NCI-H345 (cell line): Measurements from ENCODE around the gene FXYD2.

ENCODE experiments used
- DNase-seq: peaks from one replicate; lab custom pipeline; 2025; lab: John Stamatoyannopoulos, UW

Gene FXYD2

DNA sequence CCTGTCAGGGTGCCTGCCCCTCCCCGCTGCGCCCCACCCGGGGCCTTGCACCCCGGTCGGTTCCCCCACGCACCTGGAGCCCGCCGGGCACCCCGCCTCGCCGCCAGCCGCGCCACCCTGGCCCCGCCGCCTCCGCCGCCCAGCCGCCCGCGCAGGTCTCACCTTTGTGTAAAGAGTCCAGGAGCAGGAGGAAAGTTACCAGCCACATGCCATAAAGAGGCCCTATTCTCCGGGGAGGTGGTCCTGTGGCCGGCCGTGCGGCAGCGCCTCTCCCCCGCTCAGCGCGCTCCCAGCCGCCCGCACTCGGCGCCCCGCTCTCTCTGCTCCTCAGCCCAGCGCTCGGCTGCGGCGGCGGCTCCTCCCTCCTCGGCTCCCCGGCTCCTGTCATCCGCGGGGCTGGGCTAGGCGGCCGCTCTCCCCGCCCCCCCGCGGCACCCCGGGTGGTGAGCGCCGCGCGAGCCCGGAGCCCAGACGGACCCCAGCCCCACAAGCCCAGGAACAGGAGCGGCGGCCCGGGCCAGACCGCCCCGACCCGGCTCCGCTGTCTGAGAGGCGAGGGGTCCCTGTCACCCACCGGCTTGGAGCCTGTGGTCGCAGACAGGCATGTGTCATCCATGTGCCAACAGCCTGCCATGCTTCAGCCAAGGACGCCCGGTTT lies 27.5 kb downstream of the FXYD2 start, which contains the start of gene DSCAML1:
Gene DSCAML1 (minus strand): TSS at position 345 of the 658 bp plus-strand sequence. CDS start 137 bp downstream, at position 208.
- DNase-seq = peak; percentile 15

DNA sequence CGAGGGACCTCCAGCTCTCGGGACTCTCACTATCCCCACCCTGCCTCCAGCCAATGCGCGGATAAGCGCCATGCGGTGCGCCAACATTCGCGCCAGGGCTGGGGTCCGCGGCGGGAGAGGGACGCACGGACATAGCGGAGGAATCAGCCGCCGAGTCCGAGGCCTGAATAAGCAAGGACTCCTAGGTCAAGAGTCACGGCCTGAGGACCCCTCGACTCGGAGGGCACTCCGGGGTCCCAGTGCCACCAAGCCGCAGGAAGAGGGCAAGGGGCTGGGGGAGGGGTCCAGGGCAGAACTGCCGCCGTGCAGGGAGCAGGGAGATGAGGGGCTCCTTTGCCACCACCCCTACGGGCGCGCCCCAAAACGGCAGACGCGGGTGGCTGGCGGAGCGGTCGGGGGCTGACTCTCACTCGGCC lies 28.1 kb downstream of the FXYD2 start:
- no peak for DNase-seq

DNA sequence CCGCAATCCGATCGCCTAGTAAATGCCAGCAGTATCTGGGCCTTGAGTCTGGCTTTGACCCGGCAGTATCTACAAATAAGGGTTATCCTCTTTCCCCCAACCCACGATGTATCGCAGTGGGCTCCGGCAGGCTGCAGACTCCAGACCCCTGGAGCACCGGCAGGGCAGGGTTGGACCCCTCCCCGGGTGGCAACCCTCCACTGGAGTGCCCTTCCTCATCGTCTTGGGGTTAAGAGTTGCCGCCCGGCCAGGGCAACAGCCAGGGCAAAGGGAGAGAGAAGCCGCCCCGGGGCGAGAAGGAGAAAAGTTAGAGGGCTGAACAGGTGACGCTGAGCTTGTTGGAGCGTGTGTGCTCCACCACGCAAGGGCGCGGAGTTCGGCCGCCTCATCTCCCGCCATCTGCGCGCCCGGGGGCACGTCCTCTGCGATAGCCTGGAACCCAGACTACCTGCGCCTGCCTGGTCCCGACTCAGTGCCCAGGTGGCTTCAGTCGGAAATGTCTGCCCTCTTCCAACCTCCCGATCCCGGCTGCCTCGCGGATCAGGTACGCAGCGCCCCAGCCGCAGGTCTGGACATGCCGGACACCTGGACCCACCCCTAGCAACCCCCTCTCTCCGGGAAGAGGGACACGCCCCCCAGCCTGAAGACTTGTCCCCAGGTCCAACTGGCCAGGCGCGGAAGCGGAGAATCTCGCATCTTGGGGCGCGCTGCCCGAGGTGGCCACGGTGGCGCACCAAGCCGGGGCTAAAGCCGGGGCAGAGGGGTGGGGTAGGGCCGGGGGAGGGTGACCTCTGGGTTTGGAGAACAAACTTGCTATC lies 28.7 kb downstream of the FXYD2 start:
- DNase-seq = no peak

DNA sequence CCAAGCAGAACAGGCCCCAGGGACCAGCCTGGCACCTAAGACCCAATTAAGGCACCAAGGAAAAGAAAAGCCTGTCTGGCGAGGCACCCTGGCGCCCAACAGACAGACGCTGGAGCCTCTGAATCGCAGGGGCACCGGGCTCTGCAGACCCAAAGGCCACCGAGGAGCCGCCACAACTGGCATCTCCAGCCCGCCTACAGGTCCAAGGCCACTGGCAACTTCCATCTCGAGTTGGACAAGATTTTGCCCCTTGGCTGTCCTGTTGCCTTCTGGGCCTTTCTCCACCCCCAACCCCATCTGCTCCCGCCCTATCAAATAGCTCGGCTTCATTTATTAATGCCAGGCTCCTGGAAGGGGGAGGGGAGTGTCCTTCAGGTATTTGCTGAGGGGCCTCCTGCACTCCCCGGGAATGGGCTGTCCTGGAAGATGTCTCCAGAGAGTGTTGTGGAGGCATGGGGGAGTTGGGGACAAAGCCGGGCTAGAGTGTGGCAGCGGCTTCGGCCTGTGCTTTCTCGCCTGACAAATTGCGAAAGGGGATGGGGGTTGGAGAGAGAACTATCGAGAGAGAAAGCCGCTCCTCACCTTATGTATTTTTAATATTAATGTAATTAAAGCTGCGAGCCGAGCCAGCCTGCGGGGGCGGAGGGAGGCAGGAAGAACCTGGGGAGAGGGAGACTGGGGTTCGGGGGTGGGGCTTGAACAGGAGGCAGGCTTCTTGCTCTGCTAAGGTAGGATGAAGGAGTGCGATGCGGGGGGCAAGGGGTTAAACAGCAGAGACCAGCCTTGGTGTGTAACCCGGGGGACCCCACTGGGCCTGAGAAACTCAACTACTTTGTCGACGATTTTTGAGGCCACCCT lies 29.5 kb downstream of the FXYD2 start:
- DNase-seq = no peak

DNA sequence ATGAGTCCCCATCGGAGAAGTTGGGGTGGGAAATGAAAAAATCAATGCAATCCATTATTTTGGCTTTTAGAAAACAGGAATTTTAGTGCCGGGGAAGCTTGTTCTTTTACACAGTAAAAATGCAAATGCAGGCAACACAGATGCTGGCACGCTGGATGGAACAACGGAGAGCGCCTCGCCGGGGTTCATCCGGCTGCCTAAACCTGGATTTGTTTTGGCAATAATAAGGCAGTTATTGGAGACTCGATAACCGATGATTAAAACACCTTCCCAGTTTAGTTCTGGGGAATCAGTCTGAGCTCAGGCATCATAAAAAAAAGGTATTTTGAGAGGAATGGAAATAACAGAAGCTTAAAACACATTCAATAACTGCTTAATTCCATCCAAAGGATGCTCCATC lies 30.4 kb downstream of the FXYD2 start:
- DNase-seq = no peak

DNA sequence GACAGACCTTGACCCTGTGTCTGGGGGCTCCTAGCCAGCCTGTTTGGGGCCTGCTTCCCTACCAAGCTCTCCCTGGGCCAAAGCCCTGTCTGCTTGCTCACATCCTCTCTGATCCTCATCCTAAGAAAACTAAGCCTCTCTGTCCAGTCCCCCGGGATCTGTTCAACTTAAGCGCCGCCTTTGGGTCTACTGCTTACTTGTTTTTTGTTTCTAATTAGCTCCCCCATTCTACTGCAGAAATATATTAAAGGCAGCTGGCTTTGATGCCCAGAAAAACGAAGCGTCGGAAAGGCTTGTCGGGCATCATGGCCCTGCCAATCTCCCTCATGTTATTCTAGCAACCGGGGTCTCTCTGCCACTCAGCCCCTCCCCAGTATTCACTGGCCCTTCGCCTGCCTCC lies 31.0 kb downstream of the FXYD2 start:
- no peak for DNase-seq

DNA sequence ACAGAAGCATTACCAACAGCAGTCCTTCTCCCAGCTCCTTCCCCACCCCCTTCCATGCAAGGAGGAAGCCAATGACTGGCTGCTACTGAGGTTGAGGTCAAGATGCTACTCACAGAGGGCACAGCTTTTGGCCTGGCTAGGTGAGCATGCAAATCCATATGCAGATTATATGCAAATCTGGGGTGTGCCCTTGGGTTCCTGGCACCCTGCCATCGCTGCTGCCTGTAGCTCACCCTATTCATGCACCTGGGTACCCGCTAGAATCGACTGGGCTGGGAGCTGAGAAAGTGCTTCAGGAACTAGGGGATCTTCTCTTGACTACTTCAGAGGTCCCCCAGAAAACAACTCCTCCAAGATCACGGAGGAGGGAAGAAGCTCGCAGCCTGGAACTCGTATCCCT lies 31.6 kb downstream of the FXYD2 start:
- DNase-seq = no peak

DNA sequence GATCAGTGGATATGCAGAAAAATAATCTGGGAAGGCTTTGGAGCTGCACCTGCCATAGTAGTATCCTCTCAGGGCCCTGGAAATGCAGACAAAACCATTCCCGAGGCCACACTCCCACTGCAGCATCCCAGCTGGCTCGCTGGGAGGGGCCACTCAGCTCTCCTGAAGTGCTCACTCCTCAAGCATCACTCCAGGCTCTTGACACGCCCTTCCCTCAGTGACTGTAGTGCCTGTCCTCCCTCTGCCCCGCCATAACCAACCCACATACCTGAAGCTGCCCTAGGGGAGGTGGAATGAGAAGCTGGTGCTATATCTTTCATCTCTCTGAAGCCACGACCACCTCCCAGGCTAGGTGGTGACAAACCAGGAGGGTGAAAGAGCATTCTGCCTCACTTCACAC lies 32.3 kb downstream of the FXYD2 start:
- DNase-seq = peak; percentile 90

DNA sequence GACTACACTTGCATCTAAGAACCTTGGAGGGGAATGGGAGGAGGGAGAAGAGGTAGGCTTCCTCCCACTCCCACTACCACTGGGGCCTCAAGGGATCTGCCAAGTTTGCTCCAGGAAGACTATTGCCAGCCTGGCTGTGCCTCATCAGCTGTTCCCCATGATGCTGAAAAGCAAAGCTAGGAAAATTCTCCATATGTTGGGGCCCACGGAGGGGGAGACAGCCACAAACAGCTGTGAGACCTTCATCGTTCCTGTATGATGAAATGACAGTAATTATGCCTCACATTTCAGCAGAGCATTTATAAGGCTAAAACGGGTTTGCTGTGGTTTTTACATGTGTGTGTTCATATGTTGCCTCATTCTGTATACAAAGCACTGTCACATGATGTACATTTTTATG lies 34.3 kb downstream of the FXYD2 start:
- DNase-seq = no peak

DNA sequence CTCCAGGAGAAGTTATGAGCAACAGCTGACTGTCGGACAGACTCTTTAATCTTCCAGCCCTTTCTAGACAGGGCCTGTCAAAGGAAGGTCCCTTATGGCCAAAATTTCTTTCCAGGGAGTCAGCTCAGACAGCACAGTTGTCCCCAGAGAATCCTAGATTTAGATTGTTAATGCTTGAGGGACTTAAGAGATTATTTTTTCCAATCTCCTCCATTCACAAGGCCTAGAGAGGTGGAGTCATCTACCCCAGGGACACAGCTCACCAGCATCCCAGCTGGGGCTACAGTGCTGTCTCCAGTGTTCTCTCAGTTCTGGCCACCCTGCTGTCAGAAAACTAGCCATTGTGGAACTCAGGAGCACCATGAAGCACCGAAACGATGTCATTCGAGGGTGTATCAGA lies 35.3 kb downstream of the FXYD2 start:
- no peak for DNase-seq

DNA sequence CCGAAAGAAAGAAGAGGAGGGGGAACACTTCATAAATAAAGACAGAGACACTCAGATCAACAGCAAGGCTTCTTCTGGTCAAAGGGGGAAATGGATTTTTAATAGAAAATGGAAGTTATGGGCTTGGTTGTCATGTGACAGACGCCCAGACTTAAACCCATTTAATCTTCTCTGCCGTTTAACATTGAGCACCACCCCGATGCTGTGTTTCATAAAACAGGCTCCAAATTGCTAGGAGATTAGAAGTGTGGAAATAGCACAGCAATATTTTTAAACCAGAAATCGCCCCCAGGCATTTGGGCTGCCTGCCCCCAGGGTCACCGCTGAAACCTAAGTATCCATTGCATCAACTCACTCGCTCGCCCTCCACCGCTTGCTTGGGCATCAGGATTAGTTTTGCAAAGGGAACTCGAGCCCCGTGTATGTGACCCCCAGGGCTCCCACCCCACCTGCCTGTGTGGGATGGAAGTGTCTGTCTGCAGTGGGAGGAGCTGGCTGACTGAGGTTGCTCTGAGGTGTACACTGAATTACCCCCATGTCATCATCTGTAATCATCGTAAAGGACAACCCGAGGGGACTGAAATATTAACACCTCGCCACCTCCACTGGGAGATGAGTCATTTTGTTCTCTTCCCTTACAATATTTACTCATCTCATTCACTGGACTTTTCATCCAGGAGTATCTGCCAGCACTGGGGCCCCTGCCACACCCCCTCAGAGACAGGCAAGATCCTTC lies 38.2 kb downstream of the FXYD2 start:
- DNase-seq = peak; percentile 18

DNA sequence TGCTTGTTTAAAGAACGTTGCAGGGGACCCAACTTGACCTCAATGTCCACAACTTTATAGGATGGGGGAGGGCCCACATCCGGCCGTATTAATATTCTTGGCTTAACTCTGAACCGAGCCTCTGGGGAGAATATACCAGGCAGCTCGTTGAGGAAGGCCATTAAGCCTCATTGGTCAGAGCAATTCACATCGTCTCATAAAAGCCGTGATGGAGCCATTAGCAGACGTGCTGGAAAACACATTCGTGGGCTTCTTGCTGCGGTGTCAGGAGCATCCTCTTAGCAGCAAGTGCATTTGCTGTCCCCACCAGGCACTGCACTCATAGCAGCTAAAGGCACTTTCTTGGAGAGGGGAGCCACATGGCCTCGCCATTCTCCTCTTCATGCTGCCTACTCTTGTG lies 42.4 kb downstream of the FXYD2 start:
- no peak for DNase-seq

DNA sequence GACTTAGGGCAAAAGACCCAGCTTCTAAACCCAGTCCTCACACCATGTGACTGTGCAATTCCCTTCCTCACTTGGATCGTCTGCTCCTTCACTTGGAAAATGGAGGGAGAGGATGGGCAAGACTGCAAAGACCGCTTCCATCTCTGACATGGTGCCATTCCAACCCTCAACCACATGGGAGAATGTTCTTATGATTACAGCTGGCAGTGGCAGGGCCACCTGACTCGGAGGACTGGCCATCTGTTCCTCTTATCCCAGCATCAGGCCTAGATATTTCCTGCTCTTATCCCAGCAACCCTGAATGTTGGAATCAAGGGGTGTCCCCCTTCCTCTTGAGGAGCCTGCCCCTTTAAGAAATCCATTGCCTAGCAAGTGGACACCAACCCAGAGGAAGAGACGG lies 42.9 kb downstream of the FXYD2 start:
- no peak for DNase-seq

DNA sequence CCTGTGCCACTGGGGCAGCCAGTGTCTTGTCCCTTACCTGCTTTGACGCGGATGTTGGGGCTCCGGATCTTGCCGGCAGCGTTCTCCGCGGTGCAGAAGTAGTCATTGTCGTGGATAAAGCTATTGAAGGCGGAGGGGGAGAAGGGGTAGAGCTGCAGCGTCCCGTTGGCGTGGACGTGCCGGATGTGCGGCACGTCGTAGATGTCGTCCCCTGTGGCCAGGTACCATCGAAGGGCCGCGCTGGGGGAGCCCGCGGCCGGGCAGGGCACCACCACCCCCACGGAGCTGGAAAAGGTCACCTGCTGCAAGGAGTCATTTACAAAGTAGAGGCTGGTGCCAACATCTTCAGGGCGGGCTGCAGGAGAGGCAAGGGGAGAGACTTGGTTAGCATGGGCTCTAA lies 44.1 kb downstream of the FXYD2 start:
- no peak for DNase-seq

DNA sequence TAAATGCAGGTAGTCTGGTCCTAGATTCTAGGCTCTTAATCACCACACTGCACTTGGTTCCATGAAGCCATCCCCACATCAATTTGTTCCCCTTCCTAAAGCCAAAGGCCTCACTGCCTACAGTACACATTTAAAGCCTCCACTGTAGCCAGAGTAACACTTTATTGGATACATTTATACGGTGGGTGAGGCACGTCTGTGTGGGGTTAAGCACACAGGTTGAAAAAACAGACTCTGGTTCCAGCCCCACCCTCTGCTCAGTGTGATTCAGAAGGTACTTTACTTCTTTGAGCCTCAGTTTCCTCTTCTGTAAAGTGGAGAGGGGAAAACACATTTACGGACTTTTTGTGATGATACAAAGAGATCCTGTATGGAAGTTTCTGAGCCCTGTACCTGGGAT lies 50.0 kb downstream of the FXYD2 start:
- no peak for DNase-seq

DNA sequence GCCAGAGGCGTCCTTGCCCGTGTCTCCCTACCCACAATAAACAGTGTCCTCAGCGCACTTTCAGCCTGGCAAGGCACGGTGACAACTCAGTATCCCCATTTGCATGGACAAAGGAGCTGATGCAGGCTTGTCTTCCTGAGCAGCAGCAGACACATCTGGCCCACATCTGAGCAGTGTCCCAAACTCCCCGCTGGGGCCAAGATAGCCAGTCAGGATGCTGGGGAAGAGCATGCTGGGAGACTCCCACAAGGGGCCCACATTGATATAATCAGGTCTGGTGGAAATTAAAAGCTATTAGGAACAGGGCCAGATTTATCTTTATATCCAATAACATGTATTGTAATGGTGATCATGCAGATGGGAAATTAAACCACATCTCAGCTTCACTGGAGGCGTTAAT lies 52.2 kb downstream of the FXYD2 start:
- no peak for DNase-seq

DNA sequence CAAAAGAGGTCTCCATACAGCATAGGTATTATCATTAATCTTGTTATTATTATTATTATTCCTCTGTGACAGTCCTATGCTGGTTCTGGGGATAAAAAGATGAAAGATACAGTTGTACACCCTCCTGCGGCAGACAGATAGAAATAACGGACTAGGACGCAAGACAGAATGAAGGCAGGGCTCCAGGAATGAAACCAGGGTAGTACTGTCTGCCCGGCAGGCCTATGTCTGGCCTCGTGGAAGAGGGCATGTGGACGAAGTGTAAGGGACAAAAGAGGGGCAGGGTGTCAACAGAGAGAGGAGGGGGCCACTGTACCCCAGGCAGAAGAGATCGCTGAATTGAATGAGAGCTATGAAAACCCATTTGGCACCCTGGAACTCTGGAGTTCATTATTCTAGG lies 52.7 kb downstream of the FXYD2 start:
- no peak for DNase-seq

DNA sequence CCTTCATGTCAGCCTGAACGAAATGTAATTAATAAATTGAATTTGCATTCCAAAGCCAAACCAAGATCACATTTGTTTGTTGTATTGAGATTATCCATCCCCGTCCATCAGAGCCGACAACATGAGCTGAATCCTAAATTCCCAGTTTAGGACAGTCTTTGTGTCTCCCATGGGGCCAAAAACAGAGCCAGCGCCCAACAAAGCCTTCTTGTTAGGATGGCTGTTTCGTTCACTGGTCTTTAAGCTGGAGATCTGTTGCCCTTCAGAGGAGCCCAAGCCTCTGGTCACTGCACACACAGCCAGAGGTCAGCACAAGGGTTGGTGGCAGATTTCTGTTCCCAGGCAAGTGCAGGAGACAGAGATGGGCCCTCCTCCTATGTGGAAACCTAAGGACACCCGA lies 53.3 kb downstream of the FXYD2 start:
- no peak for DNase-seq

DNA sequence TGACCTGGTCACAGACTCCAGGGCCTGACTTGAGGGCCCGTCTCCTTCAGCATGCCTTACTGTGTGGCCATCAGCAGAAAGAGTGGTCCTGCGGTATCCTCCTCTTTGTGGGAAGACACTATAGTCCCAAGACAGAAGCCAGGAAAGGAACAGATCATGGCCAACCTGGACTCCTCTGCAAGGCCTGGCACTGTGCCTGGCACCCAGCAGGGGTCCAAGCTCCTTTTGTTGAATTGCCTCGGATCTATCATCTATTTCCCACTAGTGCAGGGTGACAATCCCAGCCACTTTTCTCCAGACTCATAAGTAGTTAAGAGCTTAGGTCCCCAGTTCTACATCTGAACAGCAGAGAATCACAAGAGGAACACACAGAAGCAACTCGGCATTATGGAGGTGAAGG lies 54.5 kb downstream of the FXYD2 start:
- peak; percentile 33 for DNase-seq
